Measurements from ENCODE around the gene OOSP1.
"Not testable (repeated sequence)": the region's sequence is repeated elsewhere in the genome, so short reads cannot be mapped to it uniquely, and the experiment has no call there.

OOSP1 gene, protein sequence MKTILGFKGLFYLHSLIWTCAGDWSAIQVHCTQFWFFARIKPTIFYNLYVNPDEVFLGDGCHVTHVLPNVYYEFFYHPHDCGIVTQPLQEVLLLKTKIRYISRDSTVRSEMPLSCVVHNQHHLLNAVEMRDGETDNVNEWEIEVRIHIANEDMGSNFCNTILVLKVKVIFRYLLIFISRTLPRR

DNA sequence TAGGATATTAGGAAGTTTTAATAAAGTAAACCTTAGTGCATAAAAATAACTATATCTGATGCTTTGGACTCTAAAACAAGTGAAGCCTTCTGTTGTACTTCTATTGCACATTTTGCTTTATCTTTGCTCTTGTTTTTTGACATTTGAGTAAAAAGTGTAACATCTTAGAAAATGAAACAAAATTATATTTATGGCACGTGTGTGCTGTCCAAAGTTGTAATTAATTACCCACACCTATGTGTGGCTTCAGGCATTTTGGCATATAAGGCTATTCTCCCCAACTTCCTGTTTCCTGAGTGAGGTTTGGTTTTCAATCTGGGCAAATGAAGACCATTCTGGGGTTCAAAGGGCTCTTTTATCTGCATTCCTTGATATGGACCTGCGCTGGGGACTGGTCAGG lies at the start of gene OOSP1:
TSS of gene OOSP1 (plus strand) at position 301 of the 400 bp plus-strand sequence. CDS start at position 324, 23 bp downstream.
- no peak for DNase-seq (ENCODE audit: low read depth in 1 of 2, low spot score in 1 of 2)

DNA sequence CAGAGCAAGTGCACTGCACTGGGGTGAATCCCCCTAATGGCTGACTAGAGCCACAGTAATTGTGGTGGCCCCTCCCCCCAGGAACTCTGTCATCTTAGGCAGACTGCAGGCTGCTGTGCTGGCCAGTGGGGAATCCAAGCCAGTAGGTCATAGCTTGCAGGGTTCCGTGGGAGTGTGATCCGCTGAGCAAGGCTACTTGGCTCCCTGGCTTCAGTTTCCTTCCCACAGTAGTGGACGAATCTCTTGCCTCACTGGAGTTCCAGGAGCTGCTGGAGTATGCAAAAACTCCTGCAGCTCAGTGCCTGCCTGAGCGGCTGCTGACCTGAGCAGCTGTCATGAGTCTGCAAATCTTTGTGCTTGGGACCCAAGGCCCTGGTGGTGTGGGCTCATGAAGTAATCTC lies 46.5 kb upstream of the OOSP1 start:
- DNase-seq (ENCODE audit: low read depth in 1 of 2, low spot score in 1 of 2): no peak

DNA sequence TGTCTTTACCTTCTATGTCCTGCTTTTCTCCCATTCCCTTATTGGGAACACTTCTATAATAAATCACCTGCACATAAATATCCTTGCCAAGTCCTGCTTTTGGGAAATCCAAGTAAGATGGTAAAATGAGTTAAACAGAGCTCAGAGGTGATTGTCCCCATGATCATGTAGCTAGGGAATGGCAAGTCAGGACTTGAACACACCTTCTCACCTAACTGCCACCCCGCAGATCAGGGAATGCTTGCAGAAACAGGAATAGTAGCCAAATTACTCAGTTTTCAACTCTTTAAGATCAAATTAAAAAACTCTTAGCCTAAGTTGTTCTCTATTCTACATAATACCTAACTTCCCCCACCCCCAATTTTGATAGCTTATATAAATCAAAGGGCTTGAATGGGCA lies 43.6 kb upstream of the OOSP1 start:
- no peak for DNase-seq (ENCODE audit: low read depth in 1 of 2, low spot score in 1 of 2)

DNA sequence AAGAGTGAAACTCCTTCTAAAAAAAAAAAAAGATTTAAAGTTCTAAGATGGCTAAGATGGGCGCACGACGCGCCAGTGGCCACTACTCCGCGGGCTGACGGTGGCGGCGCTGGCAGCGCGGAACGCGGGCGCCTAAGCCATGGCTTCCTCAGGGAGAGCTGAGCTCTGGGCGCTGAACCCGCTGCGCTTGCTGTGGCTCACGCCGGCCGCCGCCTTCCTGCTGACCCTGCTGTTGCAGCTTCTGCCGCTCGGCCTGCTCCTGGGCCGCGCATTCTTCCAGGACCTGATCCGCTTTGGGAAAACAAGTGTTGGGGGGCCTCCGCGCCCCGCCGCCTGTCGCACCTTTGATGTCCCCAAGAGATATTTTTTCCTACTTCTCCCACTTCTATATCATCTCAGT lies 40.2 kb upstream of the OOSP1 start:
- DNase-seq (ENCODE audit: low read depth in 1 of 2, low spot score in 1 of 2): no peak

DNA sequence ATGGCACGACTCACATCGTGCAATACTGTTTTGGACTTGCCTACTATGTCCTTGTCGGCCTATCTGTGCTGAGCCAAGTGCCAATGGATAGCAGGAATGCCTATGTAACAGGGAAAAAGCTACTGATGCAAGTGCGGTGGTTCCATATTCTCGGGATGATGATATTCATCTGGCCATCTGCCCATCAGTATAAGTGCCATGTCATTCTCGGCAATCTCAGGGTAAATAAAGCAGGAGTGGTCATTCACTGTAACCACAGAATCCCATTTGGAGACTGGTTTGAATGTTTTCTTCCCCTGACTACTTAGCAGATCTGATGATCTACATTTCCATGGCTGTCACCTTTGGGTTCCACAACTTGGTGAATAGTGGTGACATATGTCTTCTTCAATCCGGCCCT lies 39.6 kb upstream of the OOSP1 start:
- DNase-seq (ENCODE audit: low read depth in 1 of 2, low spot score in 1 of 2): no peak

- DNase-seq (ENCODE audit: low read depth in 1 of 2, low spot score in 1 of 2): no peak
Measured at GRCh38 chr11:59899532-59899931, 38.7 kb upstream of the OOSP1 start.

DNA sequence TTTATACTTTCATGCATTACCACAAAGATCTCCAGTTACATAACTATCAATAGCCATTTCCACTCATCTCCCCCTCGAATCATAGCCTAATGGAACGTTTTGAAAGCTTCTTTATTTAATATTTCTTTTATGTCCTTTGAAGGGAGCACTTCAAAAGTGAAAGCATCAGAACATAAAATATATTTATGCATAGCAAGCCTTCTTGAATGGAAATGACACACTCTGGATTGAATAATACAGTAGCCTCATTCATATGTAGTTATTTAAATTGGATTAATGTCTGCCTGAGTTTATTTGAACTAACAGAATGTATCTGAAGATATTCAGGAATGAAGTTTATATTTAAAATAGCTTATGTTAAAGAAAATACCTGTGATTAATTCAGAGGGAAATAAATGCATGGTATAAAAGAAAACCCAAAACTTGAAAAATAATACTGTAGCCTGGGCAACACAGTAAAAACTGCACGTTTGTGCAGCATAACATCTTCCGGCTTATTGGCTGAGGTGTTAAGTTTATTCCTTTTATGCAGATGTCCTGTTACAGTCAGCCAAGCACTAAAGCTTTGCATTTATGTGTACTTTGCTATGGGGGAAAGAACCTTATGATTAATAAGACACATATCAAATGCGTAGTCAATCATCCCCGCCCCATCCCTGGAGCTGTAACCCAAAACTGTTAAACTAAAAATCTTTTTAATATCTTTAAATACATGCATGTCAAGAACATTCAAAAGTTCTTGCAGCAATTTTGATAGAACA lies 37.7 kb upstream of the OOSP1 start:
- DNase-seq (ENCODE audit: low read depth in 1 of 2, low spot score in 1 of 2): no peak

GRCh38 chr11:59901306-59901705 lies 36.9 kb upstream of the OOSP1 start:
- no peak for DNase-seq (ENCODE audit: low read depth in 1 of 2, low spot score in 1 of 2)

- DNase-seq (ENCODE audit: low read depth in 1 of 2, low spot score in 1 of 2): not testable (repeated sequence)
Measured at GRCh38 chr11:59903569-59903968, 34.7 kb upstream of the OOSP1 start.

DNA sequence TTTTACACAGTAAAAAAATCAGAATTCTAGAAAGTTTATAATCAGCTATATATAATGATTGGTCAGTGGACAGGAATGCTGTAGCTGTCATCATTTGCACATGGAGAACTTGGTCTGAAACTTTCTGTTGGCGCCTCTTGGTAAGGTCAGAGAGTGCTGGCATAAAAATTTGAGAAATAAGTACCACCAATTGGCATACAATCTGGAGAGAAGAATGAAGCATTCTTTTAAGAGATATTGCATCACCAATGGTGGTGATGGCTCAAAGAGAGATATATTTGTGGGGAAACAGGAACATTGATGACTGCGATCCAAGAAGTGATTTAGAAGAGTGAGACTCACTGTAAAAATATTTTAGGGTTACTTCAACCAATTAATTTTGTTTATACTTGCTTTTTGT lies 19.8 kb upstream of the OOSP1 start:
- no peak for DNase-seq (ENCODE audit: low read depth in 1 of 2, low spot score in 1 of 2)

- DNase-seq (ENCODE audit: low read depth in 1 of 2, low spot score in 1 of 2): no peak
Measured at GRCh38 chr11:59918987-59919589, 19.1 kb upstream of the OOSP1 start.

DNA sequence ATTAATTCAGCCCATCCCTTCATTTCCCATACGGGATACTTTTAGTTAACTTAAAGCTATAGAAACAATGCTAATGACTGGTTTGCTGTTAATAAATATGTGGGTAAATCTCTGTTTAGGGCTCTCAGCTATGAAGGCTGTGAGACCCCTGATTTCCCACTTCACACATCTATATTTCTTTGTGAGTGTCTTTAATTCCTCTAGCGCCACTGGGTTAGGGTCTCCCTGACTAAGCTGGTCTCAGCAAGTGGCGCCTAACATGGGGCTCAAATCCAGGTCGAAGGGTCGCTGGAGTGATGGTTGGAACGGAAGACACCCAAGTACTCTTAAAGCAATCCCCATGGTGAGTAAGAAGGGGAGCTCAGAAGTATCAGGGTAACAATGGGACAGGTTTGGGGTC lies 14.4 kb upstream of the OOSP1 start:
- DNase-seq (ENCODE audit: low read depth in 1 of 2, low spot score in 1 of 2): no peak

GRCh38 chr11:59931688-59932087 lies 6.5 kb upstream of the OOSP1 start:
- DNase-seq (ENCODE audit: low read depth in 1 of 2, low spot score in 1 of 2): no peak

GRCh38 chr11:59938718-59939117 lies 486 bp downstream of the OOSP1 start:
- DNase-seq (ENCODE audit: low read depth in 1 of 2, low spot score in 1 of 2): no peak

DNA sequence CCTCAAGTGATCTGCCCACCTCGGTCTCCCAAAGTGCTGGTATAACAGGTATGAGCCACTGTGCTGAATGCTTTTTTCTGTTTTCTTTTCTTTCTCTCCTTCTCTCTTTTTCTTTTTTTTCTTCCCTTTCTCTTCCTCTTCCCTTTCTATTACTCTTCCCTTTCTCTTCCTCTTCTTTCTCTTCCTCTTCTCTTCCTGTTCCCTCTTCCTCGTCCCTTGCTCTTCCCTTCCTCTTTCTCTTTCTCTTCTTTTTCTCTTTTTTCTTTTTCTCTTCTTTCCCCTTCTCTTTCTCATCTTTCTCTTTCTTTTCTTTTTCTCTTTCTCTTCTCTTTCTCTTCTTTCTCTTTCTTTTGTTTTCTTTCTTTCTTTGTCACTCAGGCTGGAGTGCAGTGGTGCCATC lies 1.2 kb downstream of the OOSP1 start:
- DNase-seq (ENCODE audit: low read depth in 1 of 2, low spot score in 1 of 2): no peak

DNA sequence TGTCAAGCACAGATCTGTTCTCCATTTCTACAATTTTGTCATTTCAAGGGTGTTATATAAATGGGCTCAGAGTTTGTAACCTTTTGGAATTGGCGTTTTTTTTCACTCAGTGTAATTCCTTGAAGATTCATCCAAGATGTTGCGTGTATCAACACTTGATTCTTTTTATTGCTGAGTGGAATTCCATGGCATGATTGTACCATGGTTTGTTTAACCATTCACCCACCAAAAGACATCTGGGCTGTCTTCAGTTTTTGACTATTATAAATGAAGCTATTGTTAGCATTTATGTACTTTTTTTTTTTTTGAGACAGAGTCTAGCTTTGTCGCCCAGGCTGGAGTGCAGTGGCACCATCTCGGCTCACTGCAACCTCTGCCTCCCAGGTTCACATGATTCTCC lies 2.9 kb downstream of the OOSP1 start:
- DNase-seq (ENCODE audit: low read depth in 1 of 2, low spot score in 1 of 2): no peak

DNA sequence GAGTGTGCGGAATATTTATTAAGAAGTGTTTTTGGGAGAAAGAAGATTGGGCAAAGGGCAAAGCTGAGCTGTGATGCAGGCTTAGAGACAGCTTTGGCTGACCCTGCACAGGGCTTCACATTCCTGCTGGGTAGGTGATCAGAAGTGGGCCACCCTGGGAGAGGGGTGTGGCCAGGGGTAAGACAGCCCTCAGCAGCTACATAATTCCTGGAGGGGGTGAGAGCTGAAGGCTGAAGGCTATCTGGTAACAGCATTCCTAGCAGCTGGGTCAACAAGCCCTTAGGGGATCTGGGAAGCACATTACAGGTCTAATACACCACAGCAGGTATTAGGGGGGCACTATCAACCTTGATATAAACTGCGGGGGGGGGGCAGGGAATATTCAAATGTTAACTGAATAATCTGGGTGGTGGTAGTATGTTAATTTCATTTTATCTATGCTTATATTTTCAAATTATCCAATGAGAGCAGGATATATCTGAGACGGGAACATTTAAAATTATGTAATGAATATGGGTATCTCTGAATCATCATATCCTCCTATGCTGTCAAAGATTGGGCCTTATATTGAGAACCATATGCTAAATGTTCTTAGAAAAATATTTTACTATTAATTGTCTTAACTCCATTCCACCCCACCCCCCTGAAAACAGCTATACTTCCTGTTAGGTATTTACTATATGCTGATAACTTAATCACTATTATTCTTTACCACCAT lies 5.9 kb downstream of the OOSP1 start:
- DNase-seq (ENCODE audit: low read depth in 1 of 2, low spot score in 1 of 2): no peak

DNA sequence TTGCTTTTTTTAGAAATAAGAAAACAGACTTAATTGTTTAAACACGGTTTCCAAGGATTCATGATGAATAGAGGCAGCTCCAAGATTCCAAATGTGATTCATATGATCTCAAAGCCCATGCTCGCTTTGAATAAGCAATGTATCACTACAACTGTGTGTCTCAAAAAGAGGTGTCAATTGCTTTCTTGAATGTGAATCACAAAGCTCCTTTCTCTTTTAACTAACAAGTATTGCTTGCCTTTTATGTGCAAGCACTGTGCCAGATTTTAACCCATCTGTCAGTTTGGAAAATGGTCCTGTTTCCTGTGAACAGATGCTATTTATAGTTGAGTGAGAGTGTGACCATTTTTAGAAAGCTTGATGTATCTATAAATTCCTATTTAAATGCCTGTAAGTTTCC lies 6.5 kb downstream of the OOSP1 start:
- DNase-seq (ENCODE audit: low read depth in 1 of 2, low spot score in 1 of 2): no peak

DNA sequence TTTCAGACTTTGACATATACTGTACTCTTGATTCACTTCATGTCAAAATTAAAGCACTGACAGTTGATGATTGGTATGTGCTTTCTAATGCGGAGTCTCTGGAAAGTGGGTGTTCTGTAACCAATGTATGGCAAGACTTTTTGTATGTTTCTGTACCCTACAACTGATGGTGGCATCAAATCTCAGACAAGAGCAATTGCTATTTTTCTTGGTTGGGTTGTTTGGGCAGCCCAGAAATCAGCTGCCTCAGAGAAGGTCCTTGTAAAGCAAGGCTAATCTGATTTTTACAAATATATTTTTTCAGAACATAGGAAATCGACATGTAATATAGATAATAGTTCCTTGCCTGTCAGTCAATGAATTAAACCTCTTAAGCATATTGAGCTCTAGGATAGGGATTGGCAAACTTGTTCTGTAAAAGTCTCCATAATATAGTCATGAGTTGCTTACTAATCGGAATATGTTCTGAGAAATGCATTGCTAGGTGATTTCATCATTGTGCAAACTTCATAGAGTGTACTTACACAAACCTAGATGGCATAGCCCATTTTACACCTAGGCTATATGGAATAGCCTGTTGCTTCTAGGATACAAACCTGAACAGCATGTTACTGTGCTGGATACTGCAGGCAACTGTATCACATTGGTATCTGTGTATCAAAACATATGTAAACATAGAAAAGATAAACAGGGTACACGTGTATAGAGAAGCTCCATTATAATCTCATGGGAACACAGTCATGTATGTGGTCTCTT lies 15.4 kb downstream of the OOSP1 start:
- DNase-seq (ENCODE audit: low read depth in 1 of 2, low spot score in 1 of 2): no peak

GRCh38 chr11:59954219-59954847 lies 16.1 kb downstream of the OOSP1 start:
- DNase-seq (ENCODE audit: low read depth in 1 of 2, low spot score in 1 of 2): no peak

DNA sequence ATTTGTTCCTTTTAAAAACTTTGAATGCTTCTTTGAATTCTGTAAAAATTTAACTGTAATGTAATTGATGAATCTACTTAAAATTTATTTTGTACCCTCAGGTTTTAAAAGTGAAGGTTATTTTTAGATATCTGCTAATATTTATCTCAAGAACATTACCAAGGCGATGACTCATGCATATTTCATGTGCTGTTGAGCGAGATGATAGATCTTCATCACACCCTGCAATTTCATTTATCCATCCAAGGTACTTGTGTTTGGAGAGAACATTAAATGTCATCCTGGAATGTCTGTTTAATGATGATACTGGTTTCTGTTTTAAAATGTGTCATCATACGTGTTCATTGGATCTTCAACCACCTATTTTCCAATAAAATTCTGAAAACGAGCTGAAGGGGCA lies 18.9 kb downstream of the OOSP1 start:
- no peak for DNase-seq (ENCODE audit: low read depth in 1 of 2, low spot score in 1 of 2)

Measured in activated CD4-positive, alpha-beta T cell treated with anti-CD3 and anti-CD28 coated beads, Interleukin-2, amount 50 U/mL, for 24 hours (primary cell).